ENCODE results near the gene TPK1.

TPK1 gene

DNA sequence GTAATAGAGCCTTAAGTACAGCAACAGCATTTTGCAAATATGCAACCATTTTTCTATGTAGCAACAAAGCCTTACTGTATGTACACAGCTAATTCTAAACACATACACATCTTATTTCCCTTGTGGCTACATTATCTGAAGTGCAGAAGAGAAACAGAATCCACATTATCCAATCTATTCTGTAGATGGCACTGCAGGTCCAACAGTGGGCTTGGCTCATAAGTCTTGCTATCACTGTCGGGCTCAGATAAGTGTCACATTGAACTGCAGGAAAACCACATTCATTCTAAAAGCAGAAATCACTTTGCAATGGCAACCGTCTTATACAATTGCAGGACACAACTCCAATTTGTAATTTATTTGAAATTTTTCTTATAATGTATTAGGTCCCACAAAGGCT lies 322.5 kb downstream of the TPK1 start:
- TF ChIP-seq GATA3 (IDR thresholded peaks at IDR 0.05; ENCODE audit: low read depth, low read length) (no peak), GATA2 (IDR thresholded peaks at IDR 0.05; ENCODE audit: low read depth, low read length) (no peak)

DNA sequence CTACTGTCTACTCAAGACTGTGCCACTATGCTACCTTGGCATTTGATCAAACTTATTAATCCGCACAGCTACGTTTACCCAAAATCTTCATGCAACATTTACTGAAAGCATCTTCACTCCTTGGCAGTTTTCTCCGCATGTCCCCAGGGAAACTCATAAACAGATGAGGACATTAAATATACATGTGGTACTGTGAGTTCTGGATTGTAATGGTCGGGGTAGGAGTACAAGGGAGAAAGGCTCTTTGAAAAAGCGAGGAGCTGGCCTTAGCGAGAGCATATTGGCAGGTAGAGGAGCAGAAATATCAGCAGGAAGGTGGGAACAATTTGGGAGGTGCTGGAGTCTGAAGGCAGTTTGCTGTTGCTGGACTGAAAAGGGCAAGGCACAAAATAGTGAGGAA lies 325.2 kb downstream of the TPK1 start:
- TF ChIP-seq GATA3 (IDR thresholded peaks at IDR 0.05; ENCODE audit: low read depth, low read length) = no peak
- TF ChIP-seq GATA2 (IDR thresholded peaks at IDR 0.05; ENCODE audit: low read depth, low read length) = no peak

DNA sequence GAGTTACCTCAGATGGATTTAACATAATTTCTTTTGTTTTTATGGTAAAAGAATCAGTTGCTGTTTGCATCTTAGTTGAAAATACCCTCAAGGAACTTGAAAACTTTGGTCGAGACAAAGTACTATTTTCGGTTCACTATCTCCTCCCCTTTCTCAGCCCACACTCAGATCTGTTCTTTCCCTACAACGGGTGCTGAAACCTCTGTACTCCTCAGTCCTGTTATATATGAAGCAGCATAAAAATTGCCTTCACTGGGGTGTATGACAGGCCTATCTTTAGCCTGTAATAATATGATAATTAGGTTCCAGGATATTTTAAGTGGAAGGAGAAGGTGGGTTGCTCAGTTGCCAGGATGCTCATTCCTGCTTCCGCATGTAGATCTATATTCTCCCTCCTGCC lies 327.2 kb downstream of the TPK1 start:
- no peak for TF ChIP-seq GATA3 (IDR thresholded peaks at IDR 0.05; ENCODE audit: low read depth, low read length)
- no peak for TF ChIP-seq GATA2 (IDR thresholded peaks at IDR 0.05; ENCODE audit: low read depth, low read length)

DNA sequence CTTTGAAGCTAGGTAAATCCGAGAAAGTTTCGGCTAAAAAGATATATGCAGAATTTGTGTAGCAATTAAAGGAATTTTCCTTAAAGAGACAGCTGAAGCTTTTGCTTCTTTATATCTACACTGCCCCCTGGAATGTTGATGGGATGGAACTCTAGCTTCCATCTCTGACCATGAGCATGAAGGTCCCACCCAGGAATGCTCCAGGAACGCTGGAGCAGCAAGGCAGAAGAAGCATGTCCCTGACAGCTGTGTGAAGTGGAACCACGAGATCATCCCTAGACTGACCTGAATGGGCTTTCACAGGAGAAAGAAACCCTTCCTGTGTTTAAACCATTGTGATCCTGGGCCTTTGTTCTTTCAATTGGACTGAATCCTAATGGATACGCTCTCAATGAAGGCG lies 332.6 kb downstream of the TPK1 start:
- TF ChIP-seq GATA2 (IDR thresholded peaks at IDR 0.05; ENCODE audit: low read depth, low read length) = no peak
- no peak for TF ChIP-seq GATA3 (IDR thresholded peaks at IDR 0.05; ENCODE audit: low read depth, low read length)

DNA sequence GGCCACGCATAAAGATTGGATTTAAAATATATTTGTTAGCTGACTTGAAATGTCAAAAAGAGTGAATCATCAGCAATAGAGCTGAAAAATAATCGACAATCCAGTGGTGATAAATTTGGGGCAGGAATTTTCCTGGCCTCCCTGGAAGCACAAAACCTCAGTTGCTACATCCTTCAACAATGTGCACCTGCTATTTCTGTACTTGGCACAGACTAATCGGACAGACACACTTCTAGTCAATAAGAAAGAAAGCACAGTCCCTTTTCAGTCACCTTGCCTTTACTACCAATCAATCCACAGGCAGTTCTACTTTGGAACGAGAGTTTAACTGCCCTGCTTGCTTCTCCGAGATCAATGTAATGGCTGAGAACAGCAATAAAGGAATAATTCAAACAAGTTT lies 335.6 kb downstream of the TPK1 start:
- TF ChIP-seq GATA2 (IDR thresholded peaks at IDR 0.05; ENCODE audit: low read depth, low read length) (no peak), GATA3 (IDR thresholded peaks at IDR 0.05; ENCODE audit: low read depth, low read length) (no peak)

DNA sequence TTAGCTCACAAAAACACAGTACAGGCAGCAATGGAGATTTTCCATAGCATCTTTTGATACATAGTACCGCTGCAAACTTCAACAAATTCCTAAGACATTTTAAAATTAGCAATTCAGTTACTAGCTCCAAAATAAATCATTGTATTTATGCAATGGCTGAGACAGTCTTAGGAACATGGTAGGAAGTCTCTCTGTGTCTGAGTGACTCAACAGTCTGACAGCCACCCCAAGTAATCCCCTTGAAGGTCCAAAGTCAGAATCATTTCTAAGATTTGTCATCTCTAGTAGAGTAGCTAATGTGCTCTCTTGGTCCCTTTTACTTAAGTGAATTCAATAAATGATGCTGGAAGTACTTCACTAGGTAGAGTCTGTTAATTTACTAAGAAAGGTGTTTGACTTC lies 338.6 kb downstream of the TPK1 start:
- TF ChIP-seq GATA3 (IDR thresholded peaks at IDR 0.05; ENCODE audit: low read depth, low read length) (no peak), GATA2 (IDR thresholded peaks at IDR 0.05; ENCODE audit: low read depth, low read length) (no peak)

DNA sequence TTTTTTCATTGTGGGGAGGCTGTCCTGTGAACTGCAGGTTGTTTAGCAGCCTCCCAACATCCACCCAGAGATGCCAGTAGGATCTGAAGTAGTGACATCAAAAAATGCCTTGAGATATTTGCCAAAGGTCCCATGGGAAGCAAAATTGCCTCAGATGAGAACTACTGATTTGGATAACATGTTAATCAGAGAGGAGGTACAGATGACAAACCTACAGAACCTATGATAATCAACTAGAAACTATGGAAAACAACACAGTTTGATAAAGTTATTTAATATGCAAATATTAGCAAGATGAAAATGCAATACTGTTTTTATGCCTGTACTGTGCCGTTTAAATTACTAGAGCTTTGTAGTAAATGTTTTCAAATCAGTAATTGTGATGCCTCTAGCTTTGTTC lies 341.5 kb downstream of the TPK1 start:
- TF ChIP-seq GATA2 (IDR thresholded peaks at IDR 0.05; ENCODE audit: low read depth, low read length) = no peak
- no peak for TF ChIP-seq GATA3 (IDR thresholded peaks at IDR 0.05; ENCODE audit: low read depth, low read length)

DNA sequence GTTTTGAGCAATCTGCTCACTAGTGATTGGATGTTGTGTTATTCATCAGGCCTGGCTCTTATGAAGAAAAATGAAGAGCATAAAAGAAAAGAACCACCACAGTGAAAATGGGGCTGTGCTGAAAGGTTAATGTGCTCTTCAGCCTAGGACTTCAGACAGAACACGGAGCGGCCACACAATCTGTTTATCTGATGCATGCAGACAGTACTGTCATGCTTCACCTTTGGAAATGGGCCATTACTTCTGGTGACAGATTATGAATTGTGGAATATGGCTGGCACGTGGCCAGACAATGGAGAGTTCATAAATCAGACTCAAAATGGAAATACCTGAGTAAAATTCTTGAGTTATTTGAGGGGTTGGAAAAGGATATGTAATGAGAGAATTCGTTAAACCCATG lies 346.3 kb downstream of the TPK1 start:
- TF ChIP-seq GATA3 (IDR thresholded peaks at IDR 0.05; ENCODE audit: low read depth, low read length) = no peak
- TF ChIP-seq GATA2 (IDR thresholded peaks at IDR 0.05; ENCODE audit: low read depth, low read length) = no peak

DNA sequence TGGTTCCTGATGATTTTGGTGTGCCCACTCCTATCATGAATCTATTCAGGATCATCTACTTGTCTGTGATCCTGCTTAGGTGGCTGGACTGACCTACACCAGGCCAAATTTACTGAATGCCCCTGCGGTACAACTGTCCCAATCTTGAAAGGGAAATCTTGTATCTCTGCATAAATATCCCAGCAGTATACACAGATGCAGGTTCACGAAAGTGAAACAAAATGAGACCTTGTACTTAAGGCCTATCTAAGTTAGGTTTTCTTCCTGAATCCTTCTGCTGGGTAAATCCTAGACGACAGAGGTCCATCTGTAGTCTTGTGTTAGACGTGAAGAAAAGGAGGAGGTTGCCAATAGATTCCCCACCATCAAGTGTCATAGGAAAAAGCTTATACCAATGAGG lies 346.9 kb downstream of the TPK1 start:
- TF ChIP-seq GATA2 (IDR thresholded peaks at IDR 0.05; ENCODE audit: low read depth, low read length) = no peak
- TF ChIP-seq GATA3 (IDR thresholded peaks at IDR 0.05; ENCODE audit: low read depth, low read length) = no peak

DNA sequence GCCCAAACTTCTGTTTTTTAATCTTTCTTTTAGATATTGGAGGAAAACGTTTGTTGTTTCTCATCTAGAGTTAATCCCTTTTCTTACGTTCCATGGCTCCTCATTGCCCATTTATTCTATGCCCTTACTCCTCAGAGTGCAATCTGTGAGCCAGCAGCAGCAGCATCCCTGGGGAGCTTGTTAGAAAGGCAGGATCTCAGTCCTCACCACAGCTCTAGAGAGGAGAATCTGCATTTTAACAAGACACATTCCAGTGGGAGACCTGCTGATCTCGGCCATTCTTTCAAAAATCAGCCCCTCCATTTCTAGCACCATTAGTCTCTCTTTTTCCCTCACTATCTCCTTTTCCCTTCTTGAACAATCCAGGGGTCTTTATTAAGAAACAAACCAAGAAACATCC lies 348.0 kb downstream of the TPK1 start:
- TF ChIP-seq GATA2 (IDR thresholded peaks at IDR 0.05; ENCODE audit: low read depth, low read length) (no peak), GATA3 (IDR thresholded peaks at IDR 0.05; ENCODE audit: low read depth, low read length) (no peak)

DNA sequence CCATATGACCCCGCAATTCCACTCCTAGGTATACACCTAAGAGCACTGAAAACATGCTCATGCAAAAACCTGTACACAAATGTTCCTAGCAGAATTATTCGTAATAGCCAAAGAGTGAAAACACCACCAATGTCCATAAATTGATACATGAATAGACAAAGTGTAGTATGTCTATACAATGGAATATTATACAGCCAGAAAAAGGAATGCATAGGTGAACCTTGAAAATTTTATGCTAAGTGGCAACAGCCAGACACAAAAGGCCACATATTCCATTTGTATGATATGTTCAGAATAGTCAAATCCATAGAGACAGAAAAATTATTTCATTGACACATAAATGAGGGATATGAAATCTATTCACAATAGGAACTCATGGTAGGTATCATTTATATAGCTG lies 351.4 kb downstream of the TPK1 start:
- TF ChIP-seq GATA2 (IDR thresholded peaks at IDR 0.05; ENCODE audit: low read depth, low read length) (no peak), GATA3 (IDR thresholded peaks at IDR 0.05; ENCODE audit: low read depth, low read length) (no peak)

DNA sequence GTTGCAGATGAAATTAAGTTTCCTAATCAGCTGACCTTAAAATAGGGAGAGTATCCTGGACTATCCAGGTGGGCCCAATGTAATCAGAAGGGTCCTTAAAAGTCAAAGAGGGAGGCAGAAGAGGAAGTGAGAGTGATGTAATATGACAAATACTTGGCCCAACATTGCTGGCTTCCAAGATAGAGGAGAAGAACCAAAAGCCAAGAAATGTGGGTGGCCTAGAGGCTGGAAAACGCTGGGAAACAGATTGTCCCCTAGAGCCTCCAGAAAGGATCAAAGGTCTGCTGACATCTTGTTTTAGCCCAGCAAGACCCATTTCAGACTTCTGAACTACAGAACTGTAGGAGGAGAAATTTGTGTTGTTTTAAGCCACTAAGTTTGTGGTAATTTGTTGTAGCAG lies 352.7 kb downstream of the TPK1 start:
- TF ChIP-seq GATA3 (IDR thresholded peaks at IDR 0.05; ENCODE audit: low read depth, low read length) = no peak
- no peak for TF ChIP-seq GATA2 (IDR thresholded peaks at IDR 0.05; ENCODE audit: low read depth, low read length)

DNA sequence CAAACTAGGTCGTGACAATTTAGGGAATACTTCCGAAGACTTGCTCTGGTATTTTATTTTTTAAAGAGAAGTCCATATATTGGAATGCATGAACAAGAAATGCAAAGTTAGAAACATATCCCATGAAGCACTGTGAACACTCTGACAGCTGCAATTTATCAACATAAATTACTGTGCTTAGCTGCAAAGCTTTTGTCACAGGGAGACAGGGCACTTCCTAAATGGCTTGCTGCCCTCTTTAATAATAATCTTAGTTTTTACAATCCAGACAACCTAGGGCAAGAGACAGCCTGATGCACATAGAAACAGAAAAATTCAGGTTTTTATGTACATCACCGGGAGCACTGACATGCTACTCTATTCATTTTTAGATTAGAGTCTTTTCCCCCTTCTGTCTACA lies 354.0 kb downstream of the TPK1 start:
- TF ChIP-seq GATA2 (IDR thresholded peaks at IDR 0.05; ENCODE audit: low read depth, low read length) = no peak

DNA sequence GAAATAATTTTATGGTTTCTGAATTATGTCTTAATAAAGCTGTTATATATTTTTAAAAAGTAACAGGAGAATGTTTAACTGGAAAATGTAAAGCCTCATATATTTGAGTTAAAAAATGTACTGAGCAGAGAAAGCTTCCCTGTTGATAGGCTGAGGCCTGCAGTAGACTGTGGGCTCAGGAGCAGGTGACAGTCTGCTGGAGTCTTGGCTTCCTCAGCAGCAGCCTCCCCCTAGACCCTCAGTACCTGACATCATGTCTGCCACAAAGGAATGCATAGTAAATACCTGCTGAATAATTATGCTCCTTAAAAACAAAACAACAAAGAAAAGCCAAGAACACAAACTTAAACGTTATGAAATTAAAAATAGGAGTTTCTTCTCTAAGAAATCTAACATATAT lies 358.5 kb downstream of the TPK1 start:
- TF ChIP-seq GATA3 (IDR thresholded peaks at IDR 0.05; ENCODE audit: low read depth, low read length) = no peak

DNA sequence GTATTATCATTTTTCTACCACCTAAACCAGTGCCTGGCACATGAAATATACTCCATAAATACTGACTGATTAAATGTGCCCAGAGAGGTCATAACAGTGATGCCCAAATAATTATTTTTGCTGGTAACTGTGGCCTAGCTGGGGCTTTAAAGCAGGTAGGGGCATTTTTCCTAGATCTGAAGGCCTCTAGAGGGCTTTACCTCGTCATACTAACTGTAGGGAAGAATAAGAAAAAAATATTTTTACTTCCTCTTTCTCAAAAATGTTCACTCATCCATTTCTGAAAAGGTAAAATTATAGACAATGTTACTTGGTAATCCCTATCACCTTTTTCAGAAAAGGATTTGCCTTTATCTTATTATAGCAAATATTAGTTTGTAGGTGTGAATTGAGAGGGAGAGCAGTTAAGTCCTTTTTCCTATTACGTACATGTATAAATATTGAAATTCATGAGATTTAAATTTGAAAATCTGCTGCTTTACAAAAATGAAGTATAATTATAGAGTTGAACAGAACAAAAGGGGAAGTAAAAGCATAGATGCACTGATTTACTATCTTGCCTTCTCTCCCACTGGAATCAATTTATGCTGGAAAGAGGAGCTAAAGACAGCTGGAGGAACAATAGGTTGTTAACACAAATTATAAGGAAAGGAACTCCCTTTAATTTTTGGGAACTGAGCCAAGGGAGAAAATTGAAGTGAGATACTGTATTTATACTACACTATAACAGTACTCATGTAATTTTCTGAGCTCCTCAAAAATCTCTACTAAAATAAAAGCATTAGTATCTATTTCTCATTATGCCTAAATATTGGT lies 360.8 kb downstream of the TPK1 start:
- TF ChIP-seq GATA2 (IDR thresholded peaks at IDR 0.05; ENCODE audit: low read depth, low read length) (no peak), GATA3 (IDR thresholded peaks at IDR 0.05; ENCODE audit: low read depth, low read length) (no peak)

DNA sequence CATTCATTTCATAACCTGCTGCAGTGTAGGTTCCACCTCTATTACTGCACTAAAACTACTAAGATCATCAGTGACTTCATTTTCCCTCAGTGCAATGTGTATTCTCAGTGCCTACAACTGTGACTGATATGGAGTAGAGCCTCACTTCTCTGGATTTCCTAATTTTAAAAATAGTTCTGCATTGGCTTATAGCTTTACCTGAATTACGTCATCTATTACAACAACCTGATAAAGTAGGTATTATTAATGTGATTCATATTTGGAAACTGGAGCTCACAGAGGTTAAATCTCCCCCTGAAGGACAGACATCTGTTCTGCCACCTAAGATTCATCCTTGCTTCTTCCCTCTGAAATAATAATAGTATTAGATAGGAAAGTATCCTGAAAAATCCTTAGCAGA lies 361.5 kb downstream of the TPK1 start:
- TF ChIP-seq GATA3 (IDR thresholded peaks at IDR 0.05; ENCODE audit: low read depth, low read length) (no peak), GATA2 (IDR thresholded peaks at IDR 0.05; ENCODE audit: low read depth, low read length) (no peak)
